ENCODE measurements around the gene DYNC1I2.

- TF ChIP-seq CTCF (IDR thresholded peaks at IDR 0.05; ENCODE audit: low read depth, low read length) (no peak), MAX (IDR thresholded peaks at IDR 0.05; ENCODE audit: low read depth, low read length) (no peak), POLR2A (IDR thresholded peaks at IDR 0.05; ENCODE audit: extremely low read depth, insufficient read length) (no peak)
Observed at GRCh38 chr2:171655586-171655985, 31.7 kb upstream of the DYNC1I2 start.
